T follicular helper cell (primary cell): ENCODE results near the gene MROH8.
"Not testable (repeated sequence)": the region's sequence is repeated elsewhere in the genome, so short reads cannot be mapped to it uniquely, and the experiment has no call there.

Source experiments
- DNase-seq: peaks from one replicate; pipeline ENCODE4 v3.0.0-alpha.2; 2020; ENCODE audit warnings: low read depth

MROH8 gene

DNA sequence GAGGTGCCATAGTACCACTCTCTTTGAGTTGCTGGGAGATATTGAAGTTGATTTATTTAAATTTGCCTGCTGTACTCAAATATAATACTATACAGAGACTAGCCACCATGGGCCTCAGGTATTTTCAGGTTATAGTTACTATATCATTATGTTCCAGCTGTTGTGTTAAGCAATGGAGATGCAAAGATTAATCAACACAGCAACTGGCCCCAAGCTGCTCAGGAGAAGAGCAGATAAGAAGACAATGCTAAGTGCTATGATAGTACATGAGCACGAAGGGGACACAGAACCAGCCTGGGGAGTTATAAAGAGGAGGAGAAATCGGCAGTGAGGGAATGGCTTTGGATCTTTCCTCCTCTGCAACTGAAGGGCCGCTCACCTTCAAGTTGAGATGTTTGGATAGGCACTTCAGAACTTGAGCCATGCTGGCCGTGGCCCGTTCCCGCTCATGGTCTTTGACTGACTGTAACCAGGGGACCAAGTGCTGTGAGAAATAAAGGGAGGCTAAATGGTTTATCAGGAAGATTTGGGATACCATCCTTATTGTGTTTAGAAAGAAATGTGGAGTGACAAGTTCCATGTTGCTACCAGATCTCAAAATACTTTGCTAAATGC is 24.6 kb downstream of the MROH8 start:
- no peak for DNase-seq

DNA sequence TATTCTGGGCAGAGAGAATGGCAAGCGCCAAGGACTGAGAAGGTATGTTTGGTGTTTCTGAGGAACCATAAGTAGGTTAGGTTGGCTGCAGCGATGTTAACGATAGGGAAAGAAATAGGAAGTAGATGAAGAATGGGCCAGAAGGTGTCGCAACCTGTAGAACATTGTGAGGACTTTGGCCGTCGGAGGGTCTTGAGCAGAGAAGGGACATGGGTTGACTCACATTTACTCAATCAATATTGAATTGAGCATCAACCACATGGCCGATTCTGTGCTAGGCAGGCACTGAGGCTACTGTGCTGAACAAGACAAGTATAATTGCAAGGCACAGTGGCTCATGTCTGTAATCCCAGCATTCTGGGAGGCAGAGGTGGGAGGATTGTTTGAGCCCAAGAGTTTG is 27.1 kb downstream of the MROH8 start:
- no peak for DNase-seq

GRCh38 chr20:37151529-37151928 is 27.8 kb downstream of the MROH8 start:
- DNase-seq, result no peak

GRCh38 chr20:37150864-37151263 is 28.5 kb downstream of the MROH8 start:
- not testable (repeated sequence) for DNase-seq

GRCh38 chr20:37147250-37147649 is 32.1 kb downstream of the MROH8 start:
- DNase-seq, result no peak

GRCh38 chr20:37144856-37145404 is 34.4 kb downstream of the MROH8 start:
- no peak for DNase-seq

GRCh38 chr20:37142708-37143107 is 36.6 kb downstream of the MROH8 start:
- DNase-seq, result no peak

DNA sequence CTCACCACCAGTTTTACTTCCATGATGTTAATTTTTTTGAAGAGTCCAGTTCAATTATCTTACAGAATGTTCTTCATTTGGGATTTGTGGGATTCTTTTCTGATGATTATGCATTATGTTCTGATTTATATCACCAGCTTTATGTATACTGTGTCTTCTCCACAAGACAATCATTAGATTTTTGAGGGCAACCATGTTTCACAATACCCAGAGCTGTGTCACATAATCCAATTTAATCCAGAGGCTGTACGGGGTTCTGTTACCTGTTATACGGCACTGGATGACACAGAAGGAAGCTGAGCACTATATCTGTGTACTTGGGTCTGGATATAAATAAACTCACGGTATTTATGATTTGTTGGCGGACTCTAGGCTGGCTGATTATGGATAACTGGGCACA is 41.8 kb downstream of the MROH8 start:
- no peak for DNase-seq

GRCh38 chr20:37133952-37134351 is 45.4 kb downstream of the MROH8 start:
- no peak for DNase-seq

GRCh38 chr20:37131486-37131885 is 47.9 kb downstream of the MROH8 start:
- no peak for DNase-seq

DNA sequence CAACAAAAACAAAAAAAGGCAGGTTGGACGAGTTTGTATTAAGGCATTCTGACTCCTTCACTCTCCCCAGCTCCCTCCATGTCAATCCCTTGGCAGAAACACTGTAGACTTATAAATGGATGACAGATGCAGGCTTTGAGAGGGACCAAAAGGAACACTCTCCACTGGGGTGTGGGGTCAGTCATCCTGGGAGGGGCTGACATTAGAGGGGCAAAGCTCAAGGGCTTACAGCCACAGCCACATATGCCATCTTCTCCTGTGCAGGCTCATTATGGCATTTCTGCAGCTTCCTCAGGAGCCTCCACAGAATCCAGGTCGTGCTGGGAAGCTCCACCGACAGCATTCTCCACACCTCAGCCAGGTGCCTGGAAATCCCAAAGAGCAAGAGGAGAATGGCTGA is 50.5 kb downstream of the MROH8 start:
- no peak for DNase-seq

- not testable (repeated sequence) for DNase-seq
These were observed 53.1 kb downstream of the MROH8 start for GRCh38 chr20:37126290-37126689.

DNA sequence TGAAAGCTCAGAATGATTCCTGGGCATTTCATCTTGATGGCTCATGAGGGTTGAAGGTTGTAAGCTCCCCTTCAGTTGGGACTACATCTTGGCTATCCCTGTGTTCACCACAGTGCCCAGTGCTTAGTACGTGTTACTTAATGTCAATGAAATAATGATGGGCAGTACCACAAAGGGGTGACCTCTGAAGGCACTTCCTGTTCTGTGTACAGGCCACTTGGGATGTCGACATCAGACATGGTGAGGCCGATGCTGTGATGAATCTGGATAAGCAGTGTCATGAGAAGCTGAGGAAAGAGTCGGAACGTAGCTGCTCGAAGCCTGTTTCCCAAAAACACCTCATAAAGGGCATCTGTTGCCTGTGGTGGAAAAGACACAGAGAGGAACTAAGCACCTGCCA is 55.9 kb downstream of the MROH8 start:
- no peak for DNase-seq

- no peak for DNase-seq
These were observed 58.9 kb downstream of the MROH8 start for GRCh38 chr20:37120497-37120896.

- no peak for DNase-seq
These were observed 59.9 kb downstream of the MROH8 start for GRCh38 chr20:37119356-37120036.

- no peak for DNase-seq
These were observed 65.3 kb downstream of the MROH8 start for GRCh38 chr20:37114012-37114411.

DNA sequence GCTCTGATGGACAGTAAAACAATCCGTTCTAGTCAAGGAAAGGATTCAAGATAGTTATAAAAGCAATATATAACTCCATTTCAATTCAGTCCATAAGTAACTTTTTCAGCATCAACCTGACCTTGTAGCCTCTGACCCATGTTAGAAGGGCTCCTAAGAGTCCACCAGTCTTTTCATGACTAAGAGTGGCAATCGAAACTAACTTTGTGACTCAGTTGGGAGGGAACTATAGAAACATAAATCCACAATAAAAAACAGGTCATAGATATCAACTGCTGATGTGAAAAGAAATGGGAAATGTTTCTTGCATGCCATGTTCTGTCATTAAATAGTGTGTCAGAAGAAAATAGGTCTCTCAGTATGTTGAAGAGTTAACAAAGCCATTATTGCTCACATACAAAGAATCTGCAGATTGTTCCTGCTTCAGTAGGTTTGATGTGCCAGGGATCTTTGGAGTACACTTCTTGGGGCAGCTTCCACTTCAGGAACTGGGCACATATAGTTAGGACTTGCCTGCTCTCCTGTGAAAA is 67.4 kb downstream of the MROH8 start:
- no peak for DNase-seq

- no peak for DNase-seq
These were observed 70.7 kb downstream of the MROH8 start for GRCh38 chr20:37108676-37109075.

- no peak for DNase-seq
These were observed 76.8 kb downstream of the MROH8 start for GRCh38 chr20:37102571-37102970.

DNA sequence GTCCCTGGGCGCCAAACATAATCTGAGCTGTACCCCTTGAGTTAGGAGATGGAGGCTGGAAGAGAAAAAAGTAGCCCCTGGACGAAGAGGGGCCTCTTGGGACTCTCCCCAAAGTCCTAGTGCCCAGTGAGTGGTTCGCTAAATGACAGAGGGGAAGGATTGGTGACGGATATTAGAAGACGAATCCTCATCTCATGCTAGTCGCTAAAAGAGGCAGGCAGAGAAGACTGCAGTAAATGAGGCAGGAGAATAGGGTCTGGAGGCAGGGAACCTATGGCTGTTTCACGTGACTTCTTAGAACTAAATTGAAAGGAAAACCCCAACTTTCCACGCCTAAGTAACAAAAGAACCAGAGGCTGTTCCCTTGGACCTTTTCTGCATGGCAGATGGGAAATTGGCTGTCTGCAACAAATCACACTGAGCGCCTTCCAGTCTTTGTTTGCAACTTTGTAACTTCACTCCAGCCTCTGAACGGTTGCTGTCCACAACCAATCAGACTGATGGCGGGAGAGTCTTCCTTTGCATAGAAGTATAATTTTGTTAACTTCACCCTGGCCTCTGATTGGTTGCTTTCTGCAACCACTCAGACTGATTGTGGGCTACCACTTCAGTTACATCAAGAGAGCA is 82.8 kb downstream of the MROH8 start:
- DNase-seq, result no peak

- DNase-seq, result peak; percentile 78
These were observed 83.5 kb downstream of the MROH8 start, which contains the start of gene RBL1 for GRCh38 chr20:37095599-37096414. Gene RBL1 (minus strand): TSS chr20:37095997. CDS start chr20:37095928, 69 bp downstream.

DNA sequence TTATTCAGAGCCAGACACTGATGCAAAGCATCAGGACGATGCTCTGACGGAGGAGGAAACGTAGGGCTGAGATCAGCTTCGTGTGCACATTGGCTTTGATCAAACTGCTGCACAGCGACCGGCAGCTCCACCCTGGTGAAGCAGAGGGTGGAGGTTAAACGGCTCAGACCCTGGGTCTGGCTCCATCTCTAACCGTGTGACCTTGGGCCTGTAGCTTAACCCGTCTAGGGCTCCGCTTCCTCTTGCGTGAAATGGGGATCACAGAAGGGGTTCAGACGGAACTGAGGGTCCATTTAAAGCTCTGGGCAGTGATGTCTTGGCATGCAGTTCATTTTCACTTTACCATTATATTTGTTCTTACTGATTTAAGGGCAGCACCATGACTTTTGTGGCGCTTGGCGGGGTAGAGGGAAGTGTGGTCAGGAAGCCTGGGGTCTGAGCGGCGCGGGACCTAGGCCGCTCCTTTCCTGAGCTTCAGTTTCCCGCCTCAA is 84.2 kb downstream of the MROH8 start:
- peak; percentile 51 for DNase-seq
